ACHN (cell line): ENCODE data around the gene CTTN.
"Not testable (repeated sequence)": the region's sequence is repeated elsewhere in the genome, so short reads cannot be mapped to it uniquely, and the experiment has no call there.

Experiments used
- DNase-seq: peaks from one replicate; pipeline ENCODE4 v3.0.0-alpha.2; 2015
- in situ Hi-C: cut with HindIII; loops from 2 replicates; pipeline ENCODE4 v1.10.0; 2017; ENCODE audit warnings: low sequenced_read_pairs, low pct_ligation_motif_present, low pct_unique_long_range_greater_than_20kb

The CTTN gene

GRCh38 chr11:70435361-70435760 is 37.0 kb downstream of the CTTN start:
- no peak for DNase-seq
- in situ Hi-C loops = no loop called here

GRCh38 chr11:70435765-70436500 is 37.6 kb downstream of the CTTN start:
- no peak for DNase-seq
- in situ Hi-C loops = no loop called here

- DNase-seq = no peak
- in situ Hi-C loops = no loop called here
Observed at GRCh38 chr11:70436501-70436860, 38.2 kb downstream of the CTTN start.

- no peak for DNase-seq
- in situ Hi-C loops = no loop called here
Observed at GRCh38 chr11:70437111-70437784, 38.9 kb downstream of the CTTN start.

GRCh38 chr11:70440206-70440605 is 41.9 kb downstream of the CTTN start:
- no peak for DNase-seq
- in situ Hi-C loops = no loop called here

- DNase-seq = no peak
- in situ Hi-C loops = no loop called here
Observed at GRCh38 chr11:70443773-70444030, 45.4 kb downstream of the CTTN start.

GRCh38 chr11:70445091-70445490 is 46.8 kb downstream of the CTTN start:
- DNase-seq = no peak
- in situ Hi-C loops = no loop called here

- in situ Hi-C loops = no loop called here
- DNase-seq = no peak
Observed at GRCh38 chr11:70445605-70446004, 47.3 kb downstream of the CTTN start.

- in situ Hi-C loops = no loop called here
- DNase-seq = no peak
Observed at GRCh38 chr11:70448983-70449567, 50.7 kb downstream of the CTTN start.

GRCh38 chr11:70454197-70454767 is 56.0 kb downstream of the CTTN start:
- no peak for DNase-seq
- in situ Hi-C loops = no loop called here

GRCh38 chr11:70454811-70455210 is 56.5 kb downstream of the CTTN start:
- in situ Hi-C loops, DNase-seq: not testable (repeated sequence)

GRCh38 chr11:70455354-70455753 is 57.0 kb downstream of the CTTN start:
- in situ Hi-C loops = no loop called here
- DNase-seq = no peak

GRCh38 chr11:70456921-70457532 is 58.7 kb downstream of the CTTN start:
- peak; percentile 34 for DNase-seq
- in situ Hi-C loops = no loop called here

GRCh38 chr11:70458736-70459135 is 60.4 kb downstream of the CTTN start:
- in situ Hi-C loops = no loop called here
- DNase-seq = no peak

- in situ Hi-C loops = no loop called here
- DNase-seq = no peak
Observed at GRCh38 chr11:70460111-70460510, 61.8 kb downstream of the CTTN start.

- DNase-seq = no peak
Observed at GRCh38 chr11:70460964-70461363, 62.6 kb downstream of the CTTN start.

GRCh38 chr11:70462818-70463477 is 64.6 kb downstream of the CTTN start:
- in situ Hi-C loops = no loop called here
- DNase-seq = no peak

More at GRCh38 chr11:70460964-70461363, 62.6 kb downstream of the CTTN start:
- in situ Hi-C loops = no loop called here

- DNase-seq = no peak
- in situ Hi-C loops = no loop called here
Observed at GRCh38 chr11:70463478-70464255, 65.3 kb downstream of the CTTN start.
